Brain microvascular endothelial cell (primary cell): ENCODE measurements around the gene DPEP2NB.
A peak's percentile ranks its signal among the peaks of the same experiment; 100 is the strongest.
"Not testable (repeated sequence)": the region's sequence is repeated elsewhere in the genome, so short reads cannot be mapped to it uniquely, and the experiment has no call there.

ENCODE experiments used
- DNase-seq: peaks from one replicate; pipeline ENCODE4 v3.0.0-alpha.2; 2020
- H3K27ac ChIP-seq: fragments of 250-450 bp; sonication (Bioruptor Pico); 2 replicates; pipeline ENCODE4 v1.5.1; 2020; ENCODE audit warnings: mild to moderate bottlenecking, moderate library complexity
- H3K27me3 ChIP-seq: fragments of 250-450 bp; sonication (Bioruptor Pico); replicated peaks from 2 replicates; pipeline ENCODE4 v1.5.1; 2020; ENCODE audit warnings: mild to moderate bottlenecking
- H3K36me3 ChIP-seq: fragments of 250-450 bp; sonication (Bioruptor Pico); replicated peaks from 2 replicates; pipeline ENCODE4 v1.5.1; 2020; ENCODE audit warnings: mild to moderate bottlenecking
- H3K4me3 ChIP-seq: 2 replicates; pipeline ENCODE4 v1.5.1; 2011; ENCODE audit warnings: low read depth, mild to moderate bottlenecking, control low read depth, low read length, moderate library complexity
- in situ Hi-C: cut with HindIII; loops from 2 replicates; pipeline ENCODE4 v1.10.0; 2017; ENCODE audit warnings: low sequenced_read_pairs, low pct_ligation_motif_present
- TF ChIP-seq, protein P1 (sequence below): IDR thresholded peaks from 2 replicates; pipeline ENCODE4 v1.5.1; 2011; ENCODE audit warnings: low read depth, mild to moderate bottlenecking, moderate library complexity, low read length, control low read depth, inconsistent platforms; ENCODE audit errors: missing control alignments

Gene DPEP2NB

DNA sequence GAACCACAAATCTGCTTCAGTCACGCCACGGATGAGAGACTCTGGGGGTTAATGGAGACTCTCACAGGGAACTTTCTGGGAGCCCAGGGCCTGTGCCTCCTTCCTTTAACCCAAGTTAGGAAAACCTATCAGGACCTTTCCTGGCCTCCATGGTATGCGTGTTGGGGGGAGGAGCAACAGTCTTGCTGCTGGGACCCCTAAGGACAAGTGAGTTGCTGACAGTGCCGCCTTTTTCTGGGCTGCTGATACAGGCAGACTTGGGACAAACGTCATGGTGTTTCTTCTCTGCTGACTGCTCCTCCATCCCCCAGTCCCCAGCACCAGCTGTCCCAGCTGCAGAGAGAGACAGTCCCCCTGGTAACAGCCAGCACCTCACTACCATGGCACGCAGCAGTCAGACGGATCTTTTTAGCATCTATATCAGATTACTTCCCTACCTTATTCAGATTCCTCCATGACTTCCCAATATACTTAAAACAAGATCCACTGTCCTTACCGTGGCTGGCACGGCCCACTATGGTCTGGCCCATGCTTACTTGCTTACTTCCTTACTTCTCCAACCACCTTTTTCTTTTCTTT lies 6.5 kb downstream of the DPEP2NB start:
- in situ Hi-C loops = no loop called here
- H3K27ac ChIP-seq = no peak overlapping the region
- H3K27me3 ChIP-seq = no peaks in the 10 kb centered on the region
- no peak for DNase-seq
- H3K36me3 ChIP-seq = no peaks in the 10 kb centered on the region
- H3K4me3 ChIP-seq = no peak overlapping the region
- TF ChIP-seq, protein P1, sequence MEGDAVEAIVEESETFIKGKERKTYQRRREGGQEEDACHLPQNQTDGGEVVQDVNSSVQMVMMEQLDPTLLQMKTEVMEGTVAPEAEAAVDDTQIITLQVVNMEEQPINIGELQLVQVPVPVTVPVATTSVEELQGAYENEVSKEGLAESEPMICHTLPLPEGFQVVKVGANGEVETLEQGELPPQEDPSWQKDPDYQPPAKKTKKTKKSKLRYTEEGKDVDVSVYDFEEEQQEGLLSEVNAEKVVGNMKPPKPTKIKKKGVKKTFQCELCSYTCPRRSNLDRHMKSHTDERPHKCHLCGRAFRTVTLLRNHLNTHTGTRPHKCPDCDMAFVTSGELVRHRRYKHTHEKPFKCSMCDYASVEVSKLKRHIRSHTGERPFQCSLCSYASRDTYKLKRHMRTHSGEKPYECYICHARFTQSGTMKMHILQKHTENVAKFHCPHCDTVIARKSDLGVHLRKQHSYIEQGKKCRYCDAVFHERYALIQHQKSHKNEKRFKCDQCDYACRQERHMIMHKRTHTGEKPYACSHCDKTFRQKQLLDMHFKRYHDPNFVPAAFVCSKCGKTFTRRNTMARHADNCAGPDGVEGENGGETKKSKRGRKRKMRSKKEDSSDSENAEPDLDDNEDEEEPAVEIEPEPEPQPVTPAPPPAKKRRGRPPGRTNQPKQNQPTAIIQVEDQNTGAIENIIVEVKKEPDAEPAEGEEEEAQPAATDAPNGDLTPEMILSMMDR = no peak

DNA sequence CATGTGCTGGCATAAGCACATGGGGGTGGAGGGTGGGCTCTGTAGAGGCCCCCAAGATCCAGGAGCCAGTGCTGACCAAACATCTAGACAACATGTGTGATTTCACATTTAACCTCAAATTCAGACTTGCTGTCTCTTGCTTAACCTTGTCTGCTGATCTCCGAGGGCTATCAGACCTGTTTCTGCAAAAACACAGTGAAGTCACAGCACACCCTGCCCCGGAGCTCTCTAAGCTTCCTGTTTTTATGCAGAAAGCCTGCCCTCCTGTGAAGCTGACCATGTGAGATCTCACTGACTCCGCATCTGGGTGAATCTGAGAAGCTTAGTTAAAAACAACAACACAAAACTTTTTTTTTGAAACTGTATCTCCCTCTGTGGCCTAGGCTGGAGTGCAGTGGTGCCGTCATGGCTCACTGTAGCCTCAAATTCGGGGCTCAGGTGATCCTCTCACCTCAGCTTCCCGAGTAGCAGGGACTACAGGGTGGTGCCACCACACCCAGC lies 9.9 kb downstream of the DPEP2NB start:
- in situ Hi-C loops = no loop called here
- no peaks in the 10 kb centered on the region for H3K27me3 ChIP-seq
- no peaks in the 10 kb centered on the region for H3K36me3 ChIP-seq
- H3K27ac ChIP-seq = no peak overlapping the region
- TF ChIP-seq, protein P1 = no peak
- no peak for DNase-seq
- H3K4me3 ChIP-seq = no peak overlapping the region

DNA sequence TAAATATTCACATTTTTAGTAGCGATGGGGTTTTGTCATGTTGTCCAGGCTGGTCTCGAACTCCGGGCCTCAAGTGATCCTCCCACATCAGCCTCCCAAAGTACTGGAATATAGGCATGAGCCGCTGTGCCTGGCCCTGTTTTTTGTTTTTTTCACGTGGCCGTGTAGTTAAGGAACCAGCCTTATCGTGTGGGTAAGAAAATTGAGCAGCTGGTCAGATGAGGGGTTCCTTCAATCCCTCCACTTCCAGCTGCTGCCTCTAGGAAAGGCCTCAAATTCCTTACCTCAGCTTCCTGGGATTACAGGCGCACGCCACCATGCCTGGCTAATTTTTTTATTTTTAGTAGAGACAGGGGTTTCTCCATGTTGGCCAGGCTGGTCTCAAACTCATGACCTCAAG lies 10.5 kb downstream of the DPEP2NB start:
- TF ChIP-seq, protein P1 = no peak
- no peaks in the 10 kb centered on the region for H3K36me3 ChIP-seq
- no peaks in the 10 kb centered on the region for H3K27me3 ChIP-seq
- no peak overlapping the region for H3K27ac ChIP-seq
- in situ Hi-C loops = no loop called here
- DNase-seq = no peak
- H3K4me3 ChIP-seq = no peak overlapping the region

DNA sequence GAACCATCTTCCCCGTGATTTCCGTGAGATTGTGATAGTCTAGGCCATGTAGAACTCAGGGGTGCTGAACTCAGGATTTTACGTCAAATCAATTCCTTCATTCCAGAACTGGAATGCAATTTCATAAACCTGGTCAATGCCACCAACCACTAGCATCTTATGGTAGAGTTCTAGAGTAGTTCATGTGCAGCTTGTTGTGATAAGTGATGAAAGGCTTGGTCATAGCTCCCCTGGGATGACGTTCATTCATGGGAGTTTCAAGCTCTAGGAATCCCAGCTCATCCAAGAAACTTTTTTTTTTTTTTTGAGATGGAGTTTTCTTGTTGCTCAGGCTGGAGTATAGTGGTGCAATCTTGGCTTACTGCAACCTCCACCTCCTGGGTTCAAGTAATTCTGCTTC lies 12.7 kb downstream of the DPEP2NB start:
- in situ Hi-C loops = no loop called here
- no peaks in the 10 kb centered on the region for H3K27me3 ChIP-seq
- DNase-seq = peak; percentile 68
- TF ChIP-seq, protein P1 = no peak
- no peaks in the 10 kb centered on the region for H3K36me3 ChIP-seq
- no peak overlapping the region for H3K4me3 ChIP-seq
- no peak overlapping the region for H3K27ac ChIP-seq

DNA sequence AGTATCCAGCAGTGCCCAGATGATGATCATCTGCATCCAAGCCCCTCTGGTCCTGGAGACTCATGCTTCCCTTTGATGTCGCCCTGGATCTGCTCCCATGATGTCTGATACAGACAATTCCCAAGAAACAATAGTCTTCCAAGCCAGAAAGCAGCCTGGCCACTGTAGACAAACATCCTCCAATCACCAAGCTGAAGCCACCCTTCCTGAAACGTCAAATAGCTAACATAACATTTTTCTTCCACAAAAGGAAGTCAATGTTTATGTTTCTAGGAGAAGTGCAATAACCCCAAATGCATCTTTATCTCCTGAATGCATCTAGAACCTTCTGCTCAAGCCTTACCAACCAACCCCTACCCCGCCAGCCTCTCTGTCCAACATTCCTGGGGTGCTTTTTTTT lies 15.3 kb downstream of the DPEP2NB start:
- TF ChIP-seq, protein P1 = no peak
- H3K27me3 ChIP-seq = no peaks in the 10 kb centered on the region
- H3K4me3 ChIP-seq = no peak overlapping the region
- in situ Hi-C loops = no loop called here
- H3K27ac ChIP-seq = no peak overlapping the region
- no peak for DNase-seq
- no peaks in the 10 kb centered on the region for H3K36me3 ChIP-seq

DNA sequence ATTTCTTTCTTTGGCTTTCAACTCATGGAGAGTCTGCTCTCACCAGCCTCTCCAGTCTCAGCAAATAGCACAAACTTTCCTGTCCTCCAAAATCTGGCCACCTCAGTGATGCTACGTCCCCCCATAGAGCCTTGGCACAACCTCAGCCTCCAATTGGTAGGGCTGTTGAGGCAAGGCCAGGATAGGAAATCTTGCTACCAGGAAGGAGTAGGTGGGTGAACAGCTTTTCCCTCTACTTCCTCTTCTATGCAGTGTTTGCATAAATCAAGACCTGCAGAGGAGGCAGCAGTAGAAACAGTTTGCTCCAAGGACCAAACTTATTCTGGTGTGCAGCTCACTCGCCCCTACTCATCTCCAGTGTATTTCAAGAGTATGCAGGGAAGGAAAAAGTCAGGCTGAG lies 15.7 kb downstream of the DPEP2NB start:
- H3K27ac ChIP-seq = no peak overlapping the region
- no peaks in the 10 kb centered on the region for H3K36me3 ChIP-seq
- no peak for DNase-seq
- TF ChIP-seq, protein P1 = no peak
- no peaks in the 10 kb centered on the region for H3K27me3 ChIP-seq
- H3K4me3 ChIP-seq = no peak overlapping the region
- in situ Hi-C loops = no loop called here

DNA sequence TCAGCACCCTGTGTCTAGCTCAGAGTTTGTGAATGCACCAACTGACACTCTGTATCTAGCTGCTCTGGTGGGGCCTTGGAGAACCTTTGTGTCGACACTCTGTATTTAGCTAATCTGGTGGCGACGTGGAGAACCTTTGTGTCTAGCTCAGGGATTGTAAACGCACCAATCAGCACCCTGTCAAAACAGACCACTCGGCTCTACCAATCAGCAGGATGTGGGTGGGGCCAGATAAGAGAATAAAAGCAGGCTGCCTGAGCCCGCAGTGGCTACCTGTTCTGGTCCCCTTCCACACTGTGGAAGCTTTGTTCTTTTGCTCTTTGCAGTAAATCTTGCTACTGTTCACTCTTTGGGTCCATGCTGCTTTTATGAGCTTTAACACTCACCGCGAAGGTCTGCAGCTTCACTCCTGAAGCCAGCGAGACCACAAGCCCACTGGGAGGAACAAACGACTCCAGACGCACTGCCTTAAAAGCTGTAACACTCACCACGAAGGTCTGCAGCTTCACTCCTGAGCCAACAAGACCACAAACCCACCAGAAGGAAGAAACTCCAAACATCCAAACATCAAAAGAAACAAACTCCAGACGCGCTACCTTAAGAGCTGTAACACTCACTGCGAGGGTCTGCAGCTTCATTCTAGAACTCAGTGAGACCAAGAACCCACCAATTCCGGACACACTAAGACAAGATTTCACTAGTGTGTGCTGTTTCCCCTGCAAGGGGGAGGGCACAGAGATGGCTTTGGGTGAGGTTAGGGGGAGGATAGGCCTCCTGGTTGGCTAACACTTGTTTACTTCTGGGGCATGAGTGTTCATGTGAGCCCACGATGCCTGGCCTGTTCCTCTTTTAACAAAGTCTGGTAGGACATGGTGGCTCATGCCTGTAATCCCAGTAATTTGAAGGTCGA lies 16.7 kb downstream of the DPEP2NB start, which contains the start of gene DPEP2:
Gene DPEP2 (minus strand): TSS at position 706 of the 910 bp plus-strand sequence. CDS start 6,272 bp downstream, outside the sequence.
- DNase-seq, H3K27ac ChIP-seq: not testable (repeated sequence)

More for the DNA sequence above, 16.7 kb downstream of the DPEP2NB start, which contains the start of gene DPEP2:
- H3K4me3 ChIP-seq, H3K27me3 ChIP-seq, H3K36me3 ChIP-seq, in situ Hi-C loops: not testable (repeated sequence)
